DOHH2 (cell line): ENCODE results near the gene MID1.

Experiments
- CTCF ChIP-seq: fragments of 200-600 bp; sonication (generic); IDR thresholded peaks from one replicate; pipeline ENCODE4 v1.5.1; 2014; ENCODE audit warnings: antibody characterized with exemption, mild to moderate bottlenecking, low read depth, low read length; ENCODE audit not compliant: poor library complexity, severe bottlenecking
- EZH2phosphoT487 ChIP-seq: fragments of 200-600 bp; sonication (generic); IDR thresholded peaks from 2 replicates; pipeline ENCODE4 v1.6.1; 2017; ENCODE audit warnings: borderline replicate concordance, mild to moderate bottlenecking, antibody characterized with exemption, low read length, moderate library complexity, mixed read lengths

GRCh38 chrX:10630320-10630719, 9.9 kb upstream of the MID1 start:
- TF ChIP-seq CTCF = no peak
- no peak for TF ChIP-seq EZH2phosphoT487
